Tibial nerve (tissue), 4 donors: ENCODE data around the gene CCN5.

ENCODE experiments used
- EP300 ChIP-seq, 2 donors: sonication (generic); formaldehyde crosslinking; IDR thresholded peaks; one replicate each; pipeline ENCODE4 v1.6.1; 2017; ENCODE audit warnings: antibody characterized with exemption in 2 of 2, mild to moderate bottlenecking in 1 of 2
- TF ChIP-seq, protein P1 (sequence below), 5 experiments: fragments of 200-600 bp in 3 of 5; fragments of 450-650 bp in 2 of 5; sonication (generic) in 3 of 5; IDR thresholded peaks; one replicate each; pipeline ENCODE4 v1.5.1; 2016 to 2019; ENCODE audit warnings: antibody characterized with exemption in 5 of 5, mild to moderate bottlenecking in 3 of 5, moderate library complexity in 2 of 5

DNA sequence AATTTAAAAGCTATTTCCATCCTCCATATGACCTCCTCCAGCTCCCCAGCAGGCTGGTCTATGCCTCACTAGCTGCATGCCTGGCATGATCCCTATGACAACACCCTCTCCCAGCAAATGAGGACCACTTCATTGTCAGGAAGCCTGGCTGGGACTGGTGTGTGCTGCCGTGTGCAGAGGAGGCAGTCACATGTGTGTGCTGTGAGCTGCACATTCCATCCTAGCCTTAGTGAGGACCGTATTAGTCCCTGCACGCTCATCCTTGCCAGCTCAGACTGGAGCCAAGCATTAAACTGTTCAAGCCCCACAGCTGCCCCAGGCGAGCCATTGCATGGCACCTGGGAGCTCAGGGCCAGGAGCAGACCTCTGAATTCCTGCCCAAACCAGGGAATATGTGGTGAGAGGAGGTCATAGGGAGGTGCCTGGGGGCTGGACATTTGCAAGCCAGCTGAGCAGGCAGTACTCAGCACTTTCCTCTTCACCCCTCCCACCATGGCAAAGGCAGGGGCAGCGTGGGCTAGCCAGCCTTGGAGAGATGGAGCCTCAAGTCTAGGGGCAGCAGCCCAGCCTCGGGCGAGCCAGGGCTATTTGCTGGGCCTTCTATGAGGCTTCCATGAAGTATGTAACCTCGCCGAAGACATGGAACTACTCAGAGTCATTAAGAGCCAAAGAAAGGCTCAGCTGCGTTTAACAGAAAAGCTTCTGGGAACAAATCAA, 8.7 kb upstream of the CCN5 start:
- TF ChIP-seq, protein P1, sequence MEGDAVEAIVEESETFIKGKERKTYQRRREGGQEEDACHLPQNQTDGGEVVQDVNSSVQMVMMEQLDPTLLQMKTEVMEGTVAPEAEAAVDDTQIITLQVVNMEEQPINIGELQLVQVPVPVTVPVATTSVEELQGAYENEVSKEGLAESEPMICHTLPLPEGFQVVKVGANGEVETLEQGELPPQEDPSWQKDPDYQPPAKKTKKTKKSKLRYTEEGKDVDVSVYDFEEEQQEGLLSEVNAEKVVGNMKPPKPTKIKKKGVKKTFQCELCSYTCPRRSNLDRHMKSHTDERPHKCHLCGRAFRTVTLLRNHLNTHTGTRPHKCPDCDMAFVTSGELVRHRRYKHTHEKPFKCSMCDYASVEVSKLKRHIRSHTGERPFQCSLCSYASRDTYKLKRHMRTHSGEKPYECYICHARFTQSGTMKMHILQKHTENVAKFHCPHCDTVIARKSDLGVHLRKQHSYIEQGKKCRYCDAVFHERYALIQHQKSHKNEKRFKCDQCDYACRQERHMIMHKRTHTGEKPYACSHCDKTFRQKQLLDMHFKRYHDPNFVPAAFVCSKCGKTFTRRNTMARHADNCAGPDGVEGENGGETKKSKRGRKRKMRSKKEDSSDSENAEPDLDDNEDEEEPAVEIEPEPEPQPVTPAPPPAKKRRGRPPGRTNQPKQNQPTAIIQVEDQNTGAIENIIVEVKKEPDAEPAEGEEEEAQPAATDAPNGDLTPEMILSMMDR (IDR thresholded peaks at IDR 0.05) = no peak
- peak in 1 of 2 donors; percentile 72 for TF ChIP-seq EP300 (IDR thresholded peaks at IDR 0.05)
